Stimulated activated CD4-positive, alpha-beta T cell treated with anti-CD3 and anti-CD28 coated beads, Interleukin-2, amount 100 ng/mL, for 24 hours (primary cell): ENCODE data around the gene MAMLD1.
A peak's percentile ranks its signal among the peaks of the same experiment; 100 is the strongest.

Experiments
- DNase-seq, 2 donors: peaks; one replicate each; pipeline ENCODE4 v3.0.0-alpha.2; 2020

Gene MAMLD1

DNA sequence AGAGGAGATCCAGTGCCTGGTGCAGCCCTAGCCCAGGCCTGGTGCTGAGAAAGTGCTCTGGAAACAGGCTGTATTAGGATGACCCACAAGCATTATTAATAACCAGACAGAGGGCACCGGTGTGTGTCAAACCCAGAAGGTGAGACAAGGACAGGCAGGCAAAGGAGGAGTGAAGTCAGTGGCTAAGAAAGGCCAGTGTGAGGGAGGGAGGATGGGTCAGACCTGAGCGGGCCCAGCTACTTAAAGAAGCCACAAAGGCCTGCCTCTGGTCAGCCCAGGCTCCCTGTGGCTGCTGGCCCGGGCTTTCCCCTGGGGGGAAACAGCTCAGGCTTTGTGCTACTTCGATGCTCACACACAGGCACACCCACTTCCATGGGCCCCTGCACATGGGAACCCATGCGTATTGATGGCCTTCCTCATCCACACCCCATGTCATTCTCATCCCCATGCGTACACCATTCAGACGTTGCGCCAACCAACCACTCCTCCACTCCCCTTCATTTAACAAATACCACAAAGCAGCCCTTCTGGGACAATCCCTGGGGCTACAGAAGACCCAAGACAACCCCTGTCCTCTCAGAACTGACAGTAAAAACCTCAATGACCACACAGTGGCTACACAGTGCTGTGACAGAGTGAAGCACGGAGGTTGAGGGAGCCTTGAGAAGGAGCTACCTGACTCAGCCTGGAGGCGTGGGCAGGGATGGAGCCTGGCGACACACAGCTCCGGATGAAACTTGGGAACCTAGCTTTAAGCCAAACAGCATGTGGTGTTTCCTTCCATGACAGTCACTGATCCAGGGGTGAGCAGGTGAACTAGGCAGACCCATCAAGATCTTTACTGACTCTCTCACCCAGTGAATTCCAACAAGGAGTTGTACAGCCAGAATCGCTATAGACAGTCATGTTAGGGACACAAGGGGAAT is 180.4 kb downstream of the MAMLD1 start:
- DNase-seq: no peak

DNA sequence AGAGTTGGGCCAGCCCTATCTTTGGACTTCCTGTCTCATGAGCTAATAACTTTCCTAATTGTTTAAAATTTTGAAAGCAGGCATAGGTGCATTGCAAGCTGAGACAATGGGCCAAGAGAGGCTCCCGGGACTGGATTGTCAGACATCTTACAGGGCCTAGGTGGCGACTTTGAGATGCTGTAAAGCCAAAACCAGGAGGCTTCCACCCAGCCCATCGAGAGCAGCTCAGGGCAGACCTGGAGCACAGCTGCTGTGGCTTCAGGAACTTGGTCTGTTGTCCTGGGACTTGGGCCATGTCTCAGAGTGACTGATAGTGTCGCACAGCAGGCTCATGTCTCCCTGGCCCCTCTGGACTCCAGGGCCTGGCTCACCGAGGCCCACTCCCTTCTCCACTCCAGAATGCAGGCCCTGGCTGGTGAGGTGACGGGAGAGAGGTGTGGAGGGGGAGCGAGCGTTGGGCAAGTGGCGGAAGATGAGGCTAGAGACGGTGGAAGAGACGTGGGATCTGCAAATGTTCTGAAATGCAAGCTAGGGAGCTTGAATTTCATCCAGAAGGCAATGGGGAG is 181.2 kb downstream of the MAMLD1 start:
- DNase-seq: no peak

DNA sequence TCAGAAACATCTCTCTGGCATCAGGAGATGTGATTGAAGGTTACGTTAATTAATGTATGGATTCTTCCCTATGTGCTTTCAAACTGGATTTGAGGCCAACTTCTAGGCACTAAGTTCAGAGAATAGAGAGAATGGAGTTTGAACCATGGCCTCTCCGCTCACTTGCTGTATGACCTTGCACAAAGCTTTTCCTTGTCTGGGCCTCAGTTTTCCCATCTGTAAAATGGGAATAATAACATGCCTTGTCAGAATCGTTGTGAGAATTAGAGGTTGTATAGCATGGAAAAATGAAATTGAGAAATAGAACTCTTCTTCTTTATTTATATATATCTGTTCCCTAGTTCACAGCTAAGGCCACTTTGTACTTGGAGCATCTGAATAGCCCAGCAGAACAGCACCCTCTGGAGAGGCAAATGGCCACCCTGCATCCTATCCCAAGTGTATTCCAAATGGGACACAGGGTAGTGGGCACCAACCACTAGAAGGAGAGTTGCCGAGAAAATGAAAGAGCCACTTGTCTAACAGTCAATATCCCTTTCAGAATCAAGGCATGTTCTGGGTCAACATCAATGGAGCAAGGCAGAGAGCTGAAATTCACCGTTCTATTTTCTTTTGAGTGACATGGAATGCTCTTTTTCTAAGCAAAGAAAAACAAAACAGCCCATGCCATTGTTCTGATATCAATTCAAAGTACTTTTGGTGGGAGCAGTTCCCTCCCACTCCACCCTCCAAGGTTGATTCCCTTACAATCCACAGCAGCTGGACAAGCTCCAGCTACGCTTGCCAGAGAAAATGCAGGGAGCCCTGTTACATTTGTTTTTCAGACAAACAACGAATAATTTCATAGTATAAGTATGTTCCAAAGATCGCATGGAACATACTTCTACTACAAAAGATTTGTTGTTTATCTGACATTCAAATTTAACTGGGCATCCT is 182.0 kb downstream of the MAMLD1 start:
- DNase-seq: no peak

DNA sequence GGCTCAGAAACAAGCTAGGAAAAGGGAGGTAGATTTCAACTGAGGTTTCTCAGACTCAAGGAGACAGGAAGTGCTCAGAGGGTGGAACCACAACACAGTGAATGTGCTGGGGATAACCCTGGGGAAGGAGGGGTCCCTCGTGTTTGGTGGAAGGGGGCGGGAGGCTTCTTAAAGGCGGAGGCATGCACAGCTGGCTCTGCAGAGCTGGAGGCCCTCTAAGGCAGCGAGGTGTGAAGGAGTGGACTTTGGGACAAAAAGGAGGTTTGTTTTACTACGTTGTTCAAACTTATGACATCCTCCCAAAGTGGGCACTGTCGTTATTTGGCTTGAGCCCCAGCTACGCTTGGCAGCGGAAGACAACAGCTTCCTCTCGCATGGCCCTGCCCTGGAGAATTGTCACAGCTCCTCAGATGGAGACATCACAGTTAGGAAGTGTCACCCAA is 183.6 kb downstream of the MAMLD1 start:
- DNase-seq: peak; percentile 10 to 33

DNA sequence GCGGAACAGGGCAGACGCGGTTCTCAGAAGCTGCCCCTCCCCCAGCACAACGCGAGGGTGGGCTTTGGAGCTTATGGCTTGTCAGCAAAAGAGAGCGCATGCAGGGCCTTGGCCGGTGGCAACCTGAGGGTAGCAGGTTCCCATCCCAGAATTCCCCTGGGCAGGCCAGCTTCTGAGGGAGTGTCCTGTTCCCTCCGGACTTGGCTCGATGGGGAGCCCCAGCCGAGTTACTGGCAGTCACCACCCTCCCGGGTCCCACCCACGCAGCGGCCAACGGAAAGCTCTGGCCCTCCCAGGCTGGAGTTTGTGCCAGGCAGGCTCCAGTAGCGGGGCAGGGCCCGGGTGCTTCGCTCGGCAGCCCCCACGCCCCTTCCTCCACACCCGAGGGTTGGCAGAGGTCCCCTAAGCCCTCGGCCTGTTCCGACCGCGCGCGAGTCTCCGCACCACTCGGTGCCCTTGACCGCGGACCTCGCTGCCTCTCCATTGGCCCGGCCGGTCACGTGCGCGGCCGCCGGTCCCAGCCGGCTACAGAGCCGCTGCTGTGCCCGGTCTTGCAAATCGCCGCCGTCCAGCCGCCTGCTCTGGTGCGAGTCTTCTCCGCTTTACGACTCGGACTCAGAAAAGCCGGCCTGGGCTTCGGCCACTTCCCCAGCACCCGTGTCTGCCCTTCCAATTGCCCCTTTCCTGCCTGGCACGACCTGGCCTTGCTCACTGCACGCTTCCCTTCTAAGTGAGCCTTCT is 184.4 kb downstream of the MAMLD1 start:
- DNase-seq: peak; percentile 21 to 32

DNA sequence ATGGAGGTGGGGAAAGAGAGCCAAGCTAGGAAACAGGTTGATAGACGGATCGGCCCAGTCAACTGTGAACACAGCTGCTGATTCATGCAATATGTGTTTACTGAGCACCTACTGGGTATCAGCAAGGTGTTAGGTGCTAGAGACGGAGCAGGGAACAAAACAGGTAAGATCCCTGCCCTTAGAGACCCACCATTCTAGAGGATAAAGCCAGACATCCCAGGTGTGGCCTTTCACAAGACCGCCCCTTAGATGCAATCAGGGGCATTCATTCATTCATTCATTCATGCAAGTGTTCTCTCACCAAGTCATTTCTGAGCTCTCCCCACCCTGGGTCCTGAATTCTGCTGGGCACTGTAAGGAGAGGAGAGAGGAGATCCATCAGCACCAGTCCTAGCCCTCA is 185.1 kb downstream of the MAMLD1 start:
- no peak for DNase-seq

DNA sequence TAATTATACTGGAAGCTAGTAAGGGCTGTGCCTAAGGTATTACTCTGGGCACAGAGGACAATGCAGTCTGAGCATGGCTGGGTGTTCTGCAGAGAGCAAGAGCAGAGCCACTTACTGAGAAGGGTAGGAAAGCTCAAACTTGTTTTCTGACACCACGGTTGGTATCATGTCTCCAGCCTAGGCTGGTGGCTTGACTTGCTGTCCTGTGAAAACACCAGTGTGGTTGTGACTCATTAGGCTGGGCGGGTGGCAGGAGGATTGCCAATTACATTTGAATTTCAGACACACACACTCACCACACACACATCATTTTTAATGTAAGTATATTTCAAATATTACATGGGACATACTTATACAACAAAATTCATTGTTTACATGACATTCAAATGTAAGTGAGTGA is 185.6 kb downstream of the MAMLD1 start:
- DNase-seq: no peak

DNA sequence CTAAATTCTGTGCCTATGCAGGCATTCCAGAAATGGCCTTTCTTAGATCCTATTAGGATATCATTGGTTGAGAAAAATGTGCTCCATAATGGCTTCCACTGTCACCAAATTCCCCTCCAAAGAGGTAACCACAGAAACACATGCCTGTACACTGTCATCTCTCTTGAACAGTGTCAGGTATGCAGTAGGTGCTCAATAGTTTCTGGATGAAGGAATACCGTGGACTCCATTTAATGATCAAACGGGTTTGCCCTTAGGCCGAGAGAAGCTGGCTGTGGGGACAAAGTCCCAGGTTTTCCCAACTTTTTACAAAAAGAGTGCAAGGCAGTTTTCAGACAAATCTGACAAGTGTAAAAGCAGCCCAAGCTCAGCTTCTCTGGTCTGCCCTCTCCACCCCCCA is 188.8 kb downstream of the MAMLD1 start:
- no peak for DNase-seq

DNA sequence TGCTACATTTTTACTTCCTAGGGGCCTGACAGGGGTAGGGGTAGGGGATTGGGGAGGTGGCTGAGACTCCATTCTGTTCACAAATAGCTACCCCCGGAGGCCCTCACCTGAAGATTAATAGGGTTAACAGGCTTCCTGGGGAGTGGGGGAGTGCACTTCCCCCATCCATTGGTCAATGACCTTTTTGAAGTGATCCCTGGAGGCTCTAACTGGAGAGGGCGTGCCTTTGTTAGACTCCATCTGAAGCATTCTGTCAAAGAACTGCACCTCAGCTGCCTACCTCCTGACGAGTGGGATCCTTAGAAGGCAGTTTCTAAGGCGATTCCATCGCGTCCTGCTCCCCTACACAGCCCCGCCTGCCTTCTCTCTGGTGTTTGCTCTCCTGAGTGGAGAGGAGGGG is 195.3 kb downstream of the MAMLD1 start:
- DNase-seq: no peak
